ENCODE results near the gene PLCD4.
A peak's percentile ranks its signal among the peaks of the same experiment; 100 is the strongest.

PLCD4 gene

GRCh38 chr2:218671654-218672566 is 64.2 kb downstream of the PLCD4 start, which contains the start of the genes RNF25 and STK36:
Gene RNF25, minus strand, starts transcription at chr2:218672002. Its CDS starts 32 bp downstream, at chr2:218671970.
Gene STK36, plus strand, starts transcription at chr2:218672086. Its CDS starts 744 bp downstream, at chr2:218672830.
- H3K27ac Mint-ChIP-seq: peak within 1 kb of the TSS; percentile 96
- H3K9me3 Mint-ChIP-seq: no peaks in the 10 kb centered on the region
- H3K36me3 Mint-ChIP-seq: peaks cover 16% of the 10 kb centered on the region
- no peaks in the 10 kb centered on the region for H3K27me3 Mint-ChIP-seq
- peak within 1 kb of the TSS; percentile 94 for H3K4me3 Mint-ChIP-seq
- ATAC-seq: peak; percentile 99
- H3K4me1 Mint-ChIP-seq: peaks cover 24% of the 10 kb centered on the region

- Mint-ChIP-seq H3K4me1 (peaks cover 7% of the 10 kb centered on the region), H3K4me3 (no peak overlapping the region), H3K27me3 (no peaks in the 10 kb centered on the region), H3K36me3 (peaks cover 28% of the 10 kb centered on the region), H3K9me3 (no peaks in the 10 kb centered on the region), H3K27ac (no peak overlapping the region)
- ATAC-seq: no peak
These were observed 71.4 kb downstream of the PLCD4 start for GRCh38 chr2:218679119-218679518.

- peaks cover 31% of the 10 kb centered on the region for H3K36me3 Mint-ChIP-seq
- no peak for ATAC-seq
These were observed 72.4 kb downstream of the PLCD4 start for GRCh38 chr2:218680061-218680460.

More at GRCh38 chr2:218680061-218680460, 72.4 kb downstream of the PLCD4 start:
- H3K27me3 Mint-ChIP-seq: no peaks in the 10 kb centered on the region
- H3K4me3 Mint-ChIP-seq: no peak overlapping the region
- no peak overlapping the region for H3K27ac Mint-ChIP-seq
- no peaks in the 10 kb centered on the region for H3K9me3 Mint-ChIP-seq
- peaks cover 7% of the 10 kb centered on the region for H3K4me1 Mint-ChIP-seq

Data from stimulated activated memory B cell treated with anti-CD40 and anti-IgM and Interleukin-4, amounts not matched to agents 10 μg/mL and 1 μg/mL and 100 μg/mL, for 72 hours (primary cell).